ENCODE measurements around the gene NREP. TPM values are rescaled to one million over a fixed set of nuclear protein-coding genes. Genes with fewer than 3 reads are reported as not detected.

Gene NREP
- total RNA-seq, 1 donor: 6.1 TPM

DNA sequence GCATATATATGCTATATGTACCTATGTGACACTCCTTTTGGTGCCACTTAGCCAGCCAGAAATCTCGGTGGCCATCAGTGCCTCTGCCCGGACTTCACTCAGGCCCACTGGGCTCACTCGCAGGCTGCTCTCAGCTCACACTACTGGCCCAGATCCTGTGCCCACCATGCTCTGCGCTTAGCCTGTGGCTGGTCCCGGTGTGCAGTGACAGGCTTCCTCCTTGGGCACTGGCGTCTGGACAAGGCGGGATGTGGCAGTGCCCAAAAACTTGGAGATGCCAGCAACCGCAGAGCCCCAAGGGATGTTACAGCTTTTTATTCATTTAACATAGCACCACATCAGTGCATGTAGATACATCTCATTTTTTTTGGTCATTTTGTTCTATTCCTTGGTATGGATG is 77.4 kb downstream of the NREP start:
- H3K4me3 ChIP-seq (ENCODE audit: low read length): no peak overlapping the region
- no peaks in the 10 kb centered on the region for H3K4me1 ChIP-seq (ENCODE audit: insufficient read depth, low read length)
- H3K27me3 ChIP-seq (ENCODE audit: insufficient read depth, low read length): no peaks in the 10 kb centered on the region
- no peaks in the 10 kb centered on the region for H3K9me3 ChIP-seq (ENCODE audit: low read depth, low read length)

Other genes with a start within 250 kb of the NREP start
- gene STARD4, start 244.7 kb downstream of the NREP start, total RNA-seq: 45.2 TPM